PC-9 (cell line): ENCODE data around the gene OPN4. TPM values are rescaled to one million over a fixed set of nuclear protein-coding genes. Genes with fewer than 3 reads are reported as not detected.
A peak's percentile ranks its signal among the peaks of the same experiment; 100 is the strongest.

Experiments used
- BruUV-seq: library from RNA; stranded (reverse); fragments of 400-500 nt; replicated peaks from 2 replicates; lab custom pipeline; 2021; lab: Mats Ljungman, UMichigan
- CTCF ChIA-PET: fragments of 300-600 bp; sonication (Branson Sonifier 250); formaldehyde crosslinking; loops from one replicate; lab custom pipeline; 2022; ENCODE audit warnings: antibody characterized with exemption; lab: Charles Lee
- POLR2A ChIA-PET: fragments of 300-600 bp; sonication (Branson Sonifier 250); formaldehyde crosslinking; loops from one replicate; lab custom pipeline; 2022; ENCODE audit warnings: antibody characterized with exemption; ENCODE audit not compliant: unreplicated experiment; lab: Charles Lee
- DNase-seq, 2 experiments: peaks; one replicate each; pipeline versions ENCODE4 v3.0.0 to v3.0.0-alpha.2; 2015 to 2022; ENCODE audit warnings: mixed read lengths in 1 of 2
- H2AFZ ChIP-seq: fragments of 200-600 bp; sonication (generic); 2 replicates; pipeline ENCODE4 v1.8.1; 2017; ENCODE audit warnings: antibody characterized with exemption
- H3F3A ChIP-seq: fragments of 200-600 bp; sonication (generic); 2 replicates; pipeline ENCODE4 v1.8.1; 2017; ENCODE audit warnings: antibody characterized with exemption, mild to moderate bottlenecking, low read depth; ENCODE audit not compliant: insufficient read depth
- H3K27ac ChIP-seq: fragments of 200-600 bp; sonication (generic); 2 replicates; pipeline ENCODE4 v1.6.1; 2016; ENCODE audit warnings: mixed run types
- H3K27me3 ChIP-seq: fragments of 200-600 bp; sonication (generic); 2 replicates; pipeline ENCODE4 v1.6.1; 2016; ENCODE audit warnings: low read depth, mixed run types; ENCODE audit not compliant: insufficient read depth
- H3K36me3 ChIP-seq: fragments of 200-600 bp; sonication (generic); 2 replicates; pipeline ENCODE4 v1.6.1; 2016; ENCODE audit warnings: low read depth, mixed run types
- H3K4me1 ChIP-seq: fragments of 200-600 bp; sonication (generic); replicated peaks from 2 replicates; pipeline ENCODE4 v1.6.1; 2016; ENCODE audit warnings: mixed run types; ENCODE audit not compliant: insufficient read depth
- H3K4me2 ChIP-seq: fragments of 200-600 bp; sonication (generic); 2 replicates; pipeline ENCODE4 v1.6.1; 2017; ENCODE audit warnings: mixed run types
- H3K4me3 ChIP-seq: fragments of 200-600 bp; sonication (generic); 2 replicates; pipeline ENCODE4 v1.6.1; 2016; ENCODE audit warnings: mixed run types
- H3K79me2 ChIP-seq: fragments of 200-600 bp; sonication (generic); 2 replicates; pipeline ENCODE4 v1.6.1; 2017; ENCODE audit warnings: low read depth, mixed run types
- H3K9me2 ChIP-seq: fragments of 200-600 bp; sonication (generic); 2 replicates; pipeline ENCODE4 v1.8.1; 2017; ENCODE audit warnings: mild to moderate bottlenecking; ENCODE audit not compliant: insufficient read depth
- H3K9me3 ChIP-seq: fragments of 200-600 bp; sonication (generic); 2 replicates; pipeline ENCODE4 v1.8.1; 2016; ENCODE audit warnings: low read depth; ENCODE audit not compliant: insufficient read depth
- H4K20me1 ChIP-seq: fragments of 200-600 bp; sonication (generic); 2 replicates; pipeline ENCODE4 v1.8.1; 2017; ENCODE audit not compliant: insufficient read depth
- EZH2 ChIP-seq: fragments of 200-600 bp; sonication (generic); IDR thresholded peaks from 2 replicates; pipeline ENCODE4 v1.8.0; 2017; ENCODE audit warnings: antibody characterized with exemption, low read depth
- intact Hi-C: fragments of 100-400 bp; cut with micrococcal nuclease; formaldehyde crosslinking; loops from one replicate; pipeline ENCODE4 v1.10.0; 2022; ENCODE audit not compliant: unreplicated experiment
- total RNA-seq: library from RNA; stranded (reverse); gene quantifications from 2 replicates; pipeline ENCODE4 v1.2.3, GENCODE V29; 2021
- TF ChIP-seq, protein P1 (sequence below): fragments of 200-600 bp; sonication (generic); conservative IDR thresholded peaks from 2 replicates; pipeline ENCODE4 v1.6.1; 2017; ENCODE audit warnings: mixed run types, antibody characterized with exemption, mild to moderate bottlenecking, moderate library complexity

OPN4 gene
- total RNA-seq, 1 experiment from 2014 or later, result 0.15 TPM

DNA sequence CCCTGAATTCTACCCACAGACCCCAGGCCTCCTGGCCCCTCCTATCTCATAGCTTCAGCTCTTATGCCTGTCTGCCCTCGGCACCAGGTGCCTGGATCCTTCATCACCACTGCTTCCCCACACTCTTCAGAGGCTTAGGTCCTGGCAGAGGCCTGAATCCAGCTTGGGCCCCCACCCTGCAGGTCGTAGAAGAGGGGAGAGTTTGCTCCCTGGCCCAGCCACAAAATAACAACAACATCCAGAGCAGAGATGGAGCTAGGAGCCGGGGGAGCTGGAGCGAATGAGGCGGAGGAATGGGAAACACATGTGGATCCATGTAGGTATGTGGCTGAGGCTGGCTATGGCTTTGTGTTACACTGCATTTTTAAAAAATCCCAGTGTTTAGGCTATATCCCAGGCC lies 7.8 kb upstream of the OPN4 start:
- Histone ChIP-seq H2AFZ (no peak overlapping the region), H3K4me3 (no peak overlapping the region), H3K27me3 (no peaks in the 10 kb centered on the region), H3K4me1 (peaks cover 51% of the 10 kb centered on the region), H3K27ac (no peak overlapping the region), H3K79me2 (no peaks in the 10 kb centered on the region), H3K9me3 (no peaks in the 10 kb centered on the region), H4K20me1 (no peaks in the 10 kb centered on the region), H3K9me2 (no peaks in the 10 kb centered on the region), H3K36me3 (no peaks in the 10 kb centered on the region), H3K4me2 (no peak overlapping the region), H3F3A (peaks cover 25% of the 10 kb centered on the region)
- TF ChIP-seq, protein P1, sequence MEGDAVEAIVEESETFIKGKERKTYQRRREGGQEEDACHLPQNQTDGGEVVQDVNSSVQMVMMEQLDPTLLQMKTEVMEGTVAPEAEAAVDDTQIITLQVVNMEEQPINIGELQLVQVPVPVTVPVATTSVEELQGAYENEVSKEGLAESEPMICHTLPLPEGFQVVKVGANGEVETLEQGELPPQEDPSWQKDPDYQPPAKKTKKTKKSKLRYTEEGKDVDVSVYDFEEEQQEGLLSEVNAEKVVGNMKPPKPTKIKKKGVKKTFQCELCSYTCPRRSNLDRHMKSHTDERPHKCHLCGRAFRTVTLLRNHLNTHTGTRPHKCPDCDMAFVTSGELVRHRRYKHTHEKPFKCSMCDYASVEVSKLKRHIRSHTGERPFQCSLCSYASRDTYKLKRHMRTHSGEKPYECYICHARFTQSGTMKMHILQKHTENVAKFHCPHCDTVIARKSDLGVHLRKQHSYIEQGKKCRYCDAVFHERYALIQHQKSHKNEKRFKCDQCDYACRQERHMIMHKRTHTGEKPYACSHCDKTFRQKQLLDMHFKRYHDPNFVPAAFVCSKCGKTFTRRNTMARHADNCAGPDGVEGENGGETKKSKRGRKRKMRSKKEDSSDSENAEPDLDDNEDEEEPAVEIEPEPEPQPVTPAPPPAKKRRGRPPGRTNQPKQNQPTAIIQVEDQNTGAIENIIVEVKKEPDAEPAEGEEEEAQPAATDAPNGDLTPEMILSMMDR, result no peak
- intact Hi-C loops, result loop anchor here (5.0 kb wide), 1 partner anchor 36 kb away; no protein-coding TSS in a partner anchor
- no TSS peak for BruUV-seq
- no peak for DNase-seq
- CTCF ChIA-PET, result no interaction called here
- POLR2A ChIA-PET, result no interaction called here

DNA sequence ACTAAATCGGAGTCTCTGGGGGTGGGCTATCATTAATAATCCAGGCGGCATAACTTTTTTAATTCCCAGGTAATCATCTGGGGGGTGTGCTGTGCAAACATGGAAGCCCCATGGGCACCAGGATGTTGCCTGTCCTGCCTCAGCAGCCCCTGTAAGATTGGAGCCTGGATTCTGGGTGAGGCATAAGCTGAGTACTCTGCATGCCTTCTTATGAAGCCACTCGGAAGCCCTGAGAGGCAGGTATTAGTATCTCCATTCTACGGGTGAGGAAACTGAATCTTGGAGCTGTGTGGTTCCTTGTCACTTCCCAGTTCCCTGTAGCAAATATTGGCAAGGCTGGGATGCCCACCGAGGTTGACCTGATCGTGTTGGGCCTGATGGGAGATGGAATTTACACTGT lies 7.4 kb upstream of the OPN4 start:
- no peaks in the 10 kb centered on the region for H3K9me3 ChIP-seq
- H3K27me3 ChIP-seq, result no peaks in the 10 kb centered on the region
- BruUV-seq, result no TSS peak
- no peaks in the 10 kb centered on the region for H3K9me2 ChIP-seq
- no peak overlapping the region for H3K4me3 ChIP-seq
- H3K4me1 ChIP-seq, result peaks cover 51% of the 10 kb centered on the region
- peak overlapping the region; percentile 52 for H3K4me2 ChIP-seq
- DNase-seq, result no peak
- H2AFZ ChIP-seq, result no peak overlapping the region
- no peaks in the 10 kb centered on the region for H4K20me1 ChIP-seq
- intact Hi-C loops, result loop anchor here (5.0 kb wide), 1 partner anchor 35 kb away; no protein-coding TSS in a partner anchor
- no peaks in the 10 kb centered on the region for H3K36me3 ChIP-seq
- peaks cover 25% of the 10 kb centered on the region for H3F3A ChIP-seq
- CTCF ChIA-PET, result interaction anchor here (1.0 kb wide), 1 partner anchor 32 kb away, joined by 3 read pairs; no protein-coding TSS in a partner anchor
- no peak for TF ChIP-seq EZH2
- TF ChIP-seq, protein P1, result no peak
- no peaks in the 10 kb centered on the region for H3K79me2 ChIP-seq
- peak overlapping the region; percentile 61 for H3K27ac ChIP-seq
- POLR2A ChIA-PET, result no interaction called here

DNA sequence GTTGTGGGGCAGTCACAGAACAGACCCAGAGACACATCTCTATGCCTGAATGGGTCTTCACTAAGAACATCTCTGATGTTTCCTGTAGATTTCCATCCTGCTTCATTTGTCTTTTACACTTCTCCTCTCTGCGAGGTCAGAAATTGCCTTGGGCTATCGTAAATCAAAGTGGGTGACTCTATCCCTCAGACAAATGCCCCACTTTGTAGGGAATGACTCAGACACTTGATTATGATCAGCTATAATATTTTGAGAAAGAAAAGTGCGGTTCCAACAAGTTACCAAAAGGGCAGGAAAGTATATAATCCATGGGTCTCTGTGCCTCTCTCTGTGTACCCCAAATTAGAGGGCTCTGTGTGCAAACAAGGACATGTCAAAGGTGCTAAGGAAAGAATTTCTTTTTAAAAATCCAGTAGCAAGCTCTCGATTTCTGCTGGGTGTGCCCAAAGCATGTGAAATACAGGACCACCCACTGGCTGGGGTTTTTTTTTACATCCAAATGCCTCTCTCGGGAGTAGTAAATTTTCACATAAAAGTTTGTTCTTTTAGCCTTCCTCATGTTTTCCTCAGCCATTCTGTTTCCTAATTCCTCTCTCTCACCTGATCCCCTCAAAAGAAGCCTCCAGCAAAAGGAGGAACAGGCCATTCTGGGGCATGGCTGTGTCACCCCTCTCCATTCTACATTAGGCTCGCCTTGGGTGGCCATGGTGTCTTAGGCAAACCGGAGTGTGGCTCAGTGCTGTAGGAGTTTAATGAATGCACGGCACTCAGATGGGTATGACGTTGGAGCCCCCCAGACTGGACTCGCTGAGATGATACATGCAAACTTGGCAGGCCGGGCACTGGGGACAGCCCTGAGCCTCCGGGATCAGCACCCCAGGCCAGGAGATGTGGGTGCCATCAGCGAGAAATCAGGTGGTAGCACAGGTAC lies 6.3 kb upstream of the OPN4 start:
- no peaks in the 10 kb centered on the region for H4K20me1 ChIP-seq
- TF ChIP-seq EZH2, result no peak
- TF ChIP-seq, protein P1, result no peak
- no peaks in the 10 kb centered on the region for H3K9me2 ChIP-seq
- no peaks in the 10 kb centered on the region for H3K79me2 ChIP-seq
- intact Hi-C loops, result loop anchor here (2.0 to 5.0 kb wide), 2 partner anchors 34 to 127 kb away; partner anchors contain the start of gene WAPL
- no peaks in the 10 kb centered on the region for H3K36me3 ChIP-seq
- no peak overlapping the region for H3K4me3 ChIP-seq
- H3K4me1 ChIP-seq, result peaks cover 59% of the 10 kb centered on the region
- ChIA-PET POLR2A (interaction anchor here (0.5 to 0.6 kb wide), 4 partner anchors 24 to 558 kb away, joined by 3 to 8 read pairs (median 4); no protein-coding TSS in a partner anchor), CTCF (interaction anchor here (1.0 kb wide), 1 partner anchor 31 kb away, joined by 3 read pairs; no protein-coding TSS in a partner anchor)
- no TSS peak for BruUV-seq
- no peak overlapping the region for H2AFZ ChIP-seq
- no peaks in the 10 kb centered on the region for H3K27me3 ChIP-seq
- peak overlapping the region; percentile 61 for H3K27ac ChIP-seq
- peak overlapping the region; percentile 52 for H3K4me2 ChIP-seq
- peak; percentile 33 to 81 for DNase-seq
- no peaks in the 10 kb centered on the region for H3K9me3 ChIP-seq
- H3F3A ChIP-seq, result peaks cover 25% of the 10 kb centered on the region
